GM19023 (cell line): ENCODE results near the gene ZBED4.

Experiments used
- ATAC-seq: cut with Tn5 transposase; IDR thresholded peaks from one replicate; pipeline ENCODE4 v1.9.1; 2021; ENCODE audit warnings: mild to moderate bottlenecking, moderate library complexity; ENCODE audit not compliant: unreplicated experiment

ZBED4 gene

DNA sequence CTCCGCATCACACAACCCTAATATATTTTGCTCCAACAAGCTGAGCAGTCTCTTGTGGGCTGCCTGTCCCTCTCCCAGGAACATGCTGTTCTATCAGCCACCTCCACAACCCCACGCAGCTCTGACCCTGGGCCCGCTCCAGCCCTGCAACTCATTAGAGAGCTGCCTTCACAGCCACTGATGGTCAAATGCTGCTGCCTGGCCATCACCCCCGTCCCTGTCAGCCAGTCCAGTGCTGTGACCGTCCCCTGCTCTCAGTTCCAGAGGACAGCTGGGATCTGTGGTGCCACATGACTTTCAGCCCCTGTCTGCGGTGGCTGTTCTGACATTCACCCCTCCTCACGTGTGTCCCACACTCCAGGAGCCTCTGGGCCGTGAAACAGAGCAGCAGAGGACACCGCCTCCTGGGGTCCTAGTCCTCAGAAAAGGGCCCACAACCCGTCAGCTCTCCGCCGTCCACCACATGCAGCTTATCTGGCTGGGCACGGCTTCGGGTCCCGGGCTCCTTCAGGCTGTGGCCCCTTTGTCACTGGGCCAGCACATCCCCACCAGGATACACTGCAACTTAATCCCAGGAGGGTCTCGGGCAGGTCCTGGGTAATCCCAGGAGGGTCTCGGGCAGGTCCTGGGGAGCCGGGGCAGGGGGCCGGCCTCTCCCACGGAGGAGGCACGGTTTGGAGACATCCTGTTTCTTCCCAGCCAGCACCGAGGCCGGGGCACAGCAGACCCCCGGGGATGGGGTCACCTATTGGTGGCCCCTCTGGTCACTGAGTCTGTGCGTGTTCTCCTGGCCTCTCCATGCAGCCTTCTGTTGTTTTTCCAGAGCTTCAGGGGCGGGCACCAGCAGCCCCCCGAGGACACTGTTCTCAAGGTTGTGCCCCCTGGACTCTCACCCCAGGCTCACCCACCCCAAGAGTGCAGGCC, 79.9 kb downstream of the ZBED4 start:
- no peak for ATAC-seq

DNA sequence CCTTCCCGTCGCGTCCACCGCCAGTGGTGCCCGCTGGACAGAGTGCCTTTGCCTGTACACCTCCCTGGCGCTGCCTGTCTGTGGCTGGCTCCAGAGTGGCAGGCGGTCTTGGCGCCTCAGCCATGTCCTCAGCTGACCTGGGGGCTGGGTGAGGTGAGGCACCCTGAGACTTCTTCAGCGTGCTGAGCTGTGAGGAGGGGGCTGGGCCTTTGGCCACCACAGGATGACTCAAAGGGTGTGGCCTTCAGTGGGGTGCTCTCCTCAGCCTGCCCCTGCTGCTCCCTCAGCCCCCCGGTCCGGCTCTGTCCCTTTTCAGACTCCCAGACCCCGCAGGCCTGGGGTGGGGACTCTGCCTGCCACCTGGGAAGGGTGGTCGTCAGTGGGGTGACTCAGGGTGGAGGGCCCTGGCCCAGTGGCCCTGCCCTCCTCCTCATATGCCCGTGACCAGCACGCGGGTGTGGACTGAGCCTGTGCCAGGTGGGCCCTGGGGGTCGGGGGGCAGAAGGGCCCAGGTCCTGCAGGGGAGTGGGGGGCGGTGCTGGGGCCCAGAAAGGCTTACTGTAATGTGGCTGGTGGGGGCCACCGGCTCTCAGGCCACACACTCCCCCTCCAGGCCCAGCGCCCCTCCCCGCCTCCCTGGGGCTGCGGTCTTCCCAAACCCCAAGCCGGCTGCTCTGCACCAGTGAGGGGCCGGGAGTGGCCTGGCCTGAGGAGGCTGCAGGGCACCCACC, 80.7 kb downstream of the ZBED4 start:
- no peak for ATAC-seq

DNA sequence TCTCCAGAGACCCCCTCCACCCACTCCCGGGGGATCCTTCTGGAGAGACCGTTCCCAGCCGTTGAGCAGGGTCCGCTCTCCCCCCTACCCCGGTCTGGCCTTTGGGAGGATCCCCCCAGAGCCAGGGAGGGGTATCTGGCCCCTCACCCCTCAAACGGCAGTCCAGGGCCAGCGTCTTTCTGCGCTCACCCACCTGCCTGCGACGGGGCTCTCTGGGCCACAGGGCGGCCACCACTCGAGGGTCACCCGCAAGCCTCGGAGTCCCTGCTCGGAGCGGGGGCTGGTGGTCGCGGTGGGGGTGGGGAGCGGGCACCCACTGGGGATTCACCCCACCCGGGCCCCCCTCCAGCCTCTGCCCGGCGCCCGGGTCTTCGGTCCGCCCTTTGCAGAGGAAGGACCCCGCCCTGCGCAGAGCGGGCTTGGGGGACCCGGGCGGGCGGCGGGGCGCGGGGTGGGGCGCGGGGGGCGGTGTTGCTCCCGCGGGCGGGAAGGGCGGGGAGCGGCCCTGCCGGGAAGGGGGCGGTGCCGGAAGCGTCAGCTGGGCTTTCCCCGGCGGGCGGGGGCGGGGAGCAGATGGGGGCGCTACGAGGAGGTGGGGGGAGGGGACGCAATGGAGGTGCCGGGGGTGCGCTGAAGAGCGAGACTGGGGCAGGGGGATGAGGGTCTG, 81.4 kb downstream of the ZBED4 start:
- no peak for ATAC-seq

DNA sequence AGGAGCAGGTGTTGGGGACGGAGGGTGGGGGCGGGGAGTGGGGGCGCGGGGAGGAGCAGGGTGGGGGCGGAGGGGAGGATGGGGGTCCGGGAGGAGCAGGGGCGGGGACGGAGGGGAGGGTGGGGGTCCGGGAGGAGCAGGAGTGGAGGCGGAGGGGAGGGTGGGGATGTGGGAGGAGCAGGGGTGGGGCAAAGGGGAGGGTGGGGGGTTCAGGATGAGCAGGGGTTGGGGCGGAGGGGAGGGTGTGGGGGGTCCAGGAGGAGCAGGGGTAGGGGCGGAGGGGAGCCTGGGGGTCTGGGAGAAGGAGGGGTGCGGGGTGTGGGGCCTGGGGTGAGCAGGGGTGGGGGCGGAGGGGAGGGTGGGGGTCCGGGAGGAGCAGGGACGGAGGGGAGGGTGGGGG, 81.9 kb downstream of the ZBED4 start:
- ATAC-seq, result no peak

DNA sequence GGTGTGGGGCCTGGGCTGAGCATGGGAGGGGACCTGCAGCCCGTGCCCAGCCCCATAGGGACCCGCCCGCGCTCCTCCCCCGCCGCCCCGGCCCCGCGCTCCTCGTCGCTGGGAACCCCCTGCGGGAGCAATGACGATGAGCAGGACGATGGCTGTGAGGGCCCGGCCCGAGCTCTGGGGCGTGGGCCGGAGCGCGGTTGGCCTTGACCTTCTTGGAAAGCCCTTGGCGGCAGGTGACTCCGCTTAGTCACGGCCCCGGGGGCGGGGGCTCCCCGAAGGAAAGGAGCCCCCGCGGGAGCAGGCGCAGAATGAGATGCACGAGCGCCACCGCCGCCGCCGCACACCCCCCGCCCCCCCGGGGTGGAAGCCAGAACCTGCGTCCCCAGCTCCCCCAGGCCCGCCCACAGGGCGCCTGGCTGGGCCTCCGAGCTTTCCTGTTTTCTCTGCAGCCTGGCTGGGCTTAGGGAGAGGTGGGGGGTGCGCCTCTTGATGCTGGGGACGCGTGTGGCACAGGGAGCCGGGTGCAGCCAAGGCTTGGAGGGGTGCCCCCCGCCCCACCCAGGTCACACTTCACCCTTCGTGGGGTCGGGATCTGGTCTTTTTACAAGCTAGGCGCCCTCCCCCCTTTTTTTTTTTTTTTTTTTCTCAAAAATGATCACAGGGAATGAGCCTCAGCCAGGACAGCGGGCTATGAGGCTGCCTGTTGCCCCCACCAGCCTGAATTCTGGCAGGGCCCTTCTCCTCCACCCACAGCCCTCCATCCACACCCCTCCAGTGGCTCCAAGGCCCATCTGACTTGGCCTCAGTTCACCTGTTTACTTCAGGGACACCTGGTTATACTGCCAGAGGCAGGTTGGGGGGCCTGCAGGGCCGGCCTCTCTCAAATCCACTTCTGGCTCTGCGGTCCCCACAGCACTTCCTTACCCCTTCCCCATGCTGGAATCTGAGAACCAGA, 82.7 kb downstream of the ZBED4 start:
- ATAC-seq, result peak; percentile 70

DNA sequence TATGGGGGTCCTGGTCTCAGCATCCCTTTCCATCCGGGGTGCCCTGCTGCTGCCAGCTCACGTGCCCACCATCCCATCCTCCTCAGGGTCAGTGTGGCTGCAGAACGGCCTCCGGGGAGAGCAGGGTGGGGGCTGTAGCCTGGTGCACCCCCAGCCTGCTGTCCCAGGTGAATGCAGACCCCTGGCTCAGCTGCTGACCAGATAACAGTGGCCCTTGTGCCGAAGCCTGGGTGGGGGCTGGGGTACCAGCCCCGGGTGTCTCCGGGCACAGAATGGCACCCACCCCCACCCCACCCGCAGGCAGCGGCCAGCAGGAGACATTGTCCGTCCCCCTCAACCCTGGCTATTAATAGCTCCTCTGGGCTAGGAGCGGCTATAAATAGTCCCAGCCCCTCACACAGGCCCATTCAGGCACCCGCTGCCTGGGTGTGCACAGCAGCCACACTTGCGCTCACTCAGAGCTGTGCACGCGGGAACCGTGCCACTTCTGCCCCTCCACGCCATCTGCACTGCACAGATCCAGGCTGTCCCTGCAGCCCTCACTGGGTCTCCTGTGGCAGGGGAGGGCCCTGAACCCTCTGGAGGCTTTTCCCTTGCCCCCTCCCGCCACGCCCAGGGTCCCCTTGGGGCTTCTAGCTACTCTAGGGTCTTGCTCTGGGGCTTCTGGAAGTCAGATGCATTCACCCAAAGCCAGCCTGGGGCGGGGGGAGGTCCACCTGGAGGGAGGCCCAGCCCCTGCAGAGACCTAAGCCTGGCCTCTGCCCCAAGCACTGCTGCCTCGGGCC, 83.5 kb downstream of the ZBED4 start:
- no peak for ATAC-seq

DNA sequence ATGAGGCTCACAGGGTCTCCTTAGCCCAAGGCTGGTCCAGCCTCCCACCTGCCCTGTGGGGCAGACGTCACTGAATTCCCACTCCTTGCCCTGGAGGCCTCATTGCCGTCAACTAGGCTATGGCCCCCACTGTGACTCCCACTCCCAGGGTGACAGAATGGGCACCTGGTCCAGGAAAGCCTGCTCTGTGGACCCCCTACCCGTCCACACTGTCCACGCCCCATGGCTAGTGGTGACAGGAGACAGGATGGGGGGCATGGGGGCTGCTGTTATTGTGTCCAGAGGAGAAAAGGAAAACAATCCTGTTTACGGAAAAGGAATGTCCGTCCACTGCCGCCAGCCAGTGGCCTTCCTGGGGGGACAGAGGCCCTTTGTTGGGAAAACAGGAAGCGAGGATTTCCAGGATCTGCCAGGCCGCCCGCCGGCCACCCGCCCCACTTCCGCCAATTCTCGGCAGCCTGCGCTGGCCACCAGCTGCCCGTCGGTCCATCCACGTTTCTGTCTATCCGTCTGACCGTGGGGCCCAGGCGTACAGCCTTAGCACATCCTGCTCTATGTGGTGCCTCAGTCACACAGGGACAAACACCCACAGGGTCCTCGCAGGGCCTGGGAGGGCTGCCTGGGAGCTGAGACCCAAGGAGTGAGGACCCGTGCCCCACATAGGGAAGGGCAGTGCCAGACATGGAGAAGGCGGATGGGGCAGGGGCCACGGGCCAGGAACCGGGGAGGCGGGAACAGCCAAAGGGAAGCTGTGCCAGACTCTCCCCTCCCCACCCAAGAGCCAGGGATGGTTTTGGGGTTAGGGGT, 84.3 kb downstream of the ZBED4 start:
- no peak for ATAC-seq

DNA sequence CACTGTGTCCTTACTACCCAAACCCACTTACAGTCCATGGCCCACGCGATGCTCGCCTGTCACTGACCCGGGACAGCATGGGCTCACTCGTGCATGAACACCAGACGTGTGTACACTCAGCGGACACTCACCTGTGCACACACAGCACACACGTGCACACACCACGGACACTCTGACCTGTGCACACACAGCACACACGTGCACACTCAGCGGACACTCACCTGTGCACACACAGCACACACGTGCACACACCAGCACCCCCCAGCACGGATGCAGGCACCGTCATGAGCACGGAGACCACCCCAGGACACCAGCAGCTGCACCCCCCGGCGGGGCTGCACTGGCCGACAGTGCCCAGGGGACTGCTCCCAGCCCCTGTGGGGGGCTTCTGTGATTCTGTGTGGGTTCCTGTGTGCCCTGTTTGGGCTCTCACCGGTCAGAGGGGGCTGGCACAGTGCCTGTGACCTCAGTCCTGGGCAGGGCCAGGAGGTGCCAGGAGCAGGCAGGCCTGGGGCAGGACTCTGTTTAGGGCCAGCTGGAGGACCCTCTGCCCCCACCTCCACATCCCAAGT, 85.0 kb downstream of the ZBED4 start:
- ATAC-seq, result no peak
